ENCODE data around the gene AQP7. TPM values are rescaled to one million over a fixed set of nuclear protein-coding genes. Genes with fewer than 3 reads are reported as not detected.

The AQP7 gene
- total RNA-seq, 4 donors from 2014 or later, result 0.15 to 0.57 TPM; not detected in 2

DNA sequence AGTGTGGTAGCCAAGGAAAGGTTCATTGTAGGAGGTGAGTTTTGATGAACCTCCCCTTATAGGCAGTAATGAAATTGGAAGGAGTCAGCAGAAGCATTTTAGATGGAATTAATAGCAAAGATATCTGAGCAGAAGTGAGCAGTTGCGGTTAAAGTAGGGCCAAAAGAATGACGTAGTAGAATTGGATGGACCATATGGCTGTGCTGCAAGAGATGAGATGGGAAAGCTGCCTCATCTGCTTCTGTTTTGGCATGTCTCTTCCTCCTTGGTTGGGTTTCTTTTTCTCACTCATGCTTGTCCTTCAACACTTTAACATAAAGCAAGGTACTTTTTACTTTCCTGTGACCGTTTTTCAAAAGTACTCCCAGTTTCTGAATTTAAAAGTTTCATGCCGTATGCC, 55.8 kb downstream of the AQP7 start:
- Histone ChIP-seq H3K27ac (peak overlapping the region in 1 of 4 donors; percentile 21), H3K4me3 (no peak overlapping the region), H3K4me1 (peaks cover 0 to 18% (median 7%) of the 10 kb centered on the region in 3 donors), H3K36me3 (peaks cover 0 to 83% (median 50%) of the 10 kb centered on the region in 3 donors), H3K9me3 (no peaks in the 10 kb centered on the region), H3K27me3 (no peaks in the 10 kb centered on the region)
- TF ChIP-seq, protein P1, sequence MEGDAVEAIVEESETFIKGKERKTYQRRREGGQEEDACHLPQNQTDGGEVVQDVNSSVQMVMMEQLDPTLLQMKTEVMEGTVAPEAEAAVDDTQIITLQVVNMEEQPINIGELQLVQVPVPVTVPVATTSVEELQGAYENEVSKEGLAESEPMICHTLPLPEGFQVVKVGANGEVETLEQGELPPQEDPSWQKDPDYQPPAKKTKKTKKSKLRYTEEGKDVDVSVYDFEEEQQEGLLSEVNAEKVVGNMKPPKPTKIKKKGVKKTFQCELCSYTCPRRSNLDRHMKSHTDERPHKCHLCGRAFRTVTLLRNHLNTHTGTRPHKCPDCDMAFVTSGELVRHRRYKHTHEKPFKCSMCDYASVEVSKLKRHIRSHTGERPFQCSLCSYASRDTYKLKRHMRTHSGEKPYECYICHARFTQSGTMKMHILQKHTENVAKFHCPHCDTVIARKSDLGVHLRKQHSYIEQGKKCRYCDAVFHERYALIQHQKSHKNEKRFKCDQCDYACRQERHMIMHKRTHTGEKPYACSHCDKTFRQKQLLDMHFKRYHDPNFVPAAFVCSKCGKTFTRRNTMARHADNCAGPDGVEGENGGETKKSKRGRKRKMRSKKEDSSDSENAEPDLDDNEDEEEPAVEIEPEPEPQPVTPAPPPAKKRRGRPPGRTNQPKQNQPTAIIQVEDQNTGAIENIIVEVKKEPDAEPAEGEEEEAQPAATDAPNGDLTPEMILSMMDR (IDR thresholded peaks at IDR 0.05), result no peak
- no peak for TF ChIP-seq POLR2A (IDR thresholded peaks at IDR 0.05)
- intact Hi-C loops (cut with DNase I), result no loop called here
- no peak for DNase-seq
- WGBS, 2 donors, result 88 to 92% methylated on average over 4 of the region's 4 CpGs

DNA sequence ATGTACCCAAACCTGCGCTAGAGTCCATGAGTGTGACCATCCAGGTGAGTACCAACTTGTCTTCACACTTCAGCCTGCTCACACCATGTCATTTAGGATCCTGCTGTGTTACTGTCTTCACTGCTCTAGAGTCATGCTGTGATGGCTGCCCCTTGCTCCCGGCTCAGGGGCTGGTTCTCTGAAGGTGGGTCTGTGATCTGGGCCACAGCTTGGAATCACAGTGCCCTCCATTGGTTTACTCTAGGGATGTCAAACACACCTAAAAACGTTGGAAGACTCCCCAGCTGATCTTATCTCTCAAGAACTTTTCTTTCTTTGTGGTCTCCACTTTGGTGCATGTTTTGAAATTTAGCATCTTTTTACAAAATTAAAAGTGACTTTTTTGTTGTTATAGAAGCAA, 58.2 kb downstream of the AQP7 start:
- 78 to 79% methylated on average over 3 of the region's 3 CpGs for WGBS, 2 donors
- intact Hi-C loops (cut with DNase I), result no loop called here

DNA sequence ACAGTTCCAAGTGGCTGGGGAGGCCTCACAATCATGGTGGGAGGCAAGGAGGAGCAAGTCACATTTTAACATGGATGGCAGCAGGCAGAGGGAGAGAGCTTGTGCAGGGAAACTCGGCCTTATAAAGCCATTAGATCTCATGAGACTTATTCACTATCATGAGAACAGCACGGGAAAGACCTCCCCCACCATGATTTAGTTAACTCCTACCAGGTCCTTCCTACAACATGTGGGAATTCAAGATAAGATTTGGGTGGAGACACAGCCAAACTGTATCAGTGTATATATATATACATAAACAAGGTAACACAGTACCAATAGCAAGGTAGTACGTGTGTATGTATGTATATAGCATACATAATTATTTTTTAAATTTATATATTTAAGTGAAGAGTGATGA, 61.2 kb downstream of the AQP7 start:
- intact Hi-C loops (cut with DNase I), result no loop called here
- no peak for TF ChIP-seq POLR2A (IDR thresholded peaks at IDR 0.05)
- TF ChIP-seq, protein P1 (IDR thresholded peaks at IDR 0.05), result no peak
- H3K9me3 ChIP-seq, result peaks cover 0 to 15% (median 0%) of the 10 kb centered on the region in 3 donors
- WGBS, 2 donors, result 89 to 94% methylated on average over 3 of the region's 3 CpGs
- H3K4me3 ChIP-seq, result no peak overlapping the region
- H3K27ac ChIP-seq, result no peak overlapping the region
- H3K4me1 ChIP-seq, result no peaks in the 10 kb centered on the region
- H3K27me3 ChIP-seq, result no peaks in the 10 kb centered on the region
- H3K36me3 ChIP-seq, result peaks cover 18 to 100% (median 59%) of the 10 kb centered on the region in 3 donors
- no peak for DNase-seq

More for the DNA sequence above, 58.2 kb downstream of the AQP7 start:
- Histone ChIP-seq H3K4me1 (no peaks in the 10 kb centered on the region), H3K4me3 (no peak overlapping the region), H3K36me3 (peaks cover 12 to 100% (median 62%) of the 10 kb centered on the region in 3 donors), H3K27ac (no peak overlapping the region), H3K9me3 (peaks cover 0 to 13% (median 0%) of the 10 kb centered on the region in 3 donors), H3K27me3 (no peaks in the 10 kb centered on the region)
- DNase-seq, result no peak
- TF ChIP-seq, protein P1 (IDR thresholded peaks at IDR 0.05), result no peak
- TF ChIP-seq POLR2A (IDR thresholded peaks at IDR 0.05), result no peak

DNA sequence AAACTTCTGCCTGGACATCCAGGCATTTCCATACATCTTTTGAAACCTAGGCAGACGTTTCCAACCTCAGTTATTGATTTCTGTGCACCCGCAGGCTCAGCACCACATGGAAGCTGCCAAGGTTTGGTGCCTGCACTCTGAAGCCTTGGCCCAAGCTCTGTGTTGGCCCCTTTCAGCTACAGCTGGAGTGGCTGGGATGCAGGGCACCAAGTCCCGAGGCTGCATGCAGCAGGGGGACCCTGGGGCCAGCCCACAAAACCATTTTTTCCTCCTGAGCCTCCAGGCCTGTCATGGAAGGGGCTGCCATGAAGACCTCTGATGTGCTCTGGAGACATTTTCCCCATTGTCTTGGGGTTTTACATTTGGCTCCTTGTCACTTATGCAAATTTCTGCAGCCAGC, 62.2 kb downstream of the AQP7 start:
- TF ChIP-seq, protein P1 (IDR thresholded peaks at IDR 0.05), result no peak
- no peak for TF ChIP-seq POLR2A (IDR thresholded peaks at IDR 0.05)
- peaks cover 18 to 100% (median 51%) of the 10 kb centered on the region in 3 donors for H3K36me3 ChIP-seq
- WGBS, 2 donors, result 100% methylated on average over 1 to 3 of the region's 3 CpGs
- no peaks in the 10 kb centered on the region for H3K4me1 ChIP-seq
- H3K27me3 ChIP-seq, result no peaks in the 10 kb centered on the region
- H3K4me3 ChIP-seq, result no peak overlapping the region
- no peak overlapping the region for H3K27ac ChIP-seq
- intact Hi-C loops (cut with DNase I), result no loop called here
- DNase-seq, result no peak
- peaks cover 0 to 15% (median 0%) of the 10 kb centered on the region in 3 donors for H3K9me3 ChIP-seq

Small RNA genes within 50 kb of the gene (small RNA-seq; reads per million reads assigned to genes)
- gene AL356218.2, result 0 reads per million in 4 donors
- gene RF00019, result 0 reads per million in 4 donors

Other genes with a start within 250 kb of the AQP7 start
- gene B4GALT1, start 235.2 kb downstream of the AQP7 start, total RNA-seq, result 10 to 100 TPM; 42.3 to 60.4 (median 47.9) TPM
- gene SPINK4, start 162.4 kb downstream of the AQP7 start, total RNA-seq, result not detected
- gene BAG1, start 137.9 kb downstream of the AQP7 start, total RNA-seq, result 100 to 1,000 TPM in 1 of 4 donors, 10 to 100 TPM in 3; 73.2 to 101 (median 91.0) TPM
- 10 to 100 TPM; 37.7 to 62.5 (median 54.2) TPM for gene CHMP5, start 137.5 kb downstream of the AQP7 start, total RNA-seq
- 10 to 100 TPM; 19.7 to 47.7 (median 27.2) TPM for gene NFX1, start 112.1 kb downstream of the AQP7 start, total RNA-seq
- 1,000 to 10,000 TPM; 1,484 to 2,988 (median 2,291) TPM for gene AQP3, start 45.0 kb upstream of the AQP7 start, total RNA-seq
- 10 to 100 TPM; 23.6 to 43.7 (median 38.3) TPM for gene NOL6, start 71.4 kb upstream of the AQP7 start, total RNA-seq
- gene ANKRD18B, start 121.7 kb upstream of the AQP7 start, total RNA-seq, result 10 to 100 TPM in 3 of 4 donors, 1 to 10 TPM in 1; 3.8 to 19.8 (median 10.8) TPM

All from esophagus squamous epithelium (tissue), 5 donors.